ENCODE data around the gene BCL2L14. TPM values are rescaled to one million over a fixed set of nuclear protein-coding genes. Genes with fewer than 3 reads are reported as not detected.

Gene BCL2L14, protein sequence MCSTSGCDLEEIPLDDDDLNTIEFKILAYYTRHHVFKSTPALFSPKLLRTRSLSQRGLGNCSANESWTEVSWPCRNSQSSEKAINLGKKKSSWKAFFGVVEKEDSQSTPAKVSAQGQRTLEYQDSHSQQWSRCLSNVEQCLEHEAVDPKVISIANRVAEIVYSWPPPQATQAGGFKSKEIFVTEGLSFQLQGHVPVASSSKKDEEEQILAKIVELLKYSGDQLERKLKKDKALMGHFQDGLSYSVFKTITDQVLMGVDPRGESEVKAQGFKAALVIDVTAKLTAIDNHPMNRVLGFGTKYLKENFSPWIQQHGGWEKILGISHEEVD
- total RNA-seq (2014; rRNA removed; shearing (Covaris generic)): not detected in 2 replicates

DNA sequence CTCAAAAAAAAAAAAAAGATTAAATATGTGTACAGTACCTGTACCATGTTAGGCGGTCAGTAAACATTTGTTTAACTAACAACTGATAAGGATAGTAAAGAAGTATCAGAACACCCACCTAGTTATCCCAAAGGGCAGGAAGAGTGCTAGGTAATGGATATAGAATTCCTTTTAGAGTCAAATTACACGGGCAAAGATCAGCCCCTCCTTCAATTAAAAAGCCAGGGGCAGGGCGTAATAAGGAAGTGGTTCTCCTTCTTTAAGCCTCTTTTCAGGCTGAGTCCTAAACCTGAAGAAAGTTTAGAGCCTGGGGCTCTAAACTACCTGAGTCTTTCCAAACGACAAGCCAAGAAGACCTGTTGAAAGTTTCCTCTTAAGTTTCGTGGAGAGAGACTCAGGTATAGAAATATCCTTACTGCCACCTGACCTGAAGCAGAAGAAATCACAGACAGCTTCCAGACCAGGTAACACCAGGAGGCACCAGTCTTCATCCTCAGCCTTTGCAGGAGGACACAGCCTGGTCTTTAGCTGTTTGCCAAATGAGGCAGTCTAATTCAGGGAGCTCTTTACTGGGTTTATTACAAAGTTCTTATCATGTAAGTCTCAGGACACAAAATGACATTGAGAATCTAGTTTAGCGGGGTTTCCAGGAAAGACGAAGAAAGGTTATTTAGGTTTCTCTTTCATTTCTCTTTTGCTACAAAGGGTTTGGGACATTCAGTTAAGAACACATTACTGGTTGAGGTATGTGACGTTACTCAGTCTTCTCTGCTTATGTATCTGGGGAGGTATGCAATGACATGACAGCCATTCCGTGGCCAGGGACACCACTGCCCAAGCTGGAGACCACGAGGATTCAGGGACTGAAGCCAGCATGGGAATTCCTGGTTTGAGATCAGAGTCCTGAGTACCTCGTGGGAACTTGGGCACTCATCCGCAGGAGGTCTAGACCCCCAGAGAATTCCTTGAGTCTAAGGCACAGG is at the start of gene BCL2L14:
Gene BCL2L14 (plus strand): TSS at position 266 of the 983 bp plus-strand sequence. CDS start 8,367 bp downstream, outside the sequence.
- DNase-seq (ENCODE audit: low spot score): no peak

DNA sequence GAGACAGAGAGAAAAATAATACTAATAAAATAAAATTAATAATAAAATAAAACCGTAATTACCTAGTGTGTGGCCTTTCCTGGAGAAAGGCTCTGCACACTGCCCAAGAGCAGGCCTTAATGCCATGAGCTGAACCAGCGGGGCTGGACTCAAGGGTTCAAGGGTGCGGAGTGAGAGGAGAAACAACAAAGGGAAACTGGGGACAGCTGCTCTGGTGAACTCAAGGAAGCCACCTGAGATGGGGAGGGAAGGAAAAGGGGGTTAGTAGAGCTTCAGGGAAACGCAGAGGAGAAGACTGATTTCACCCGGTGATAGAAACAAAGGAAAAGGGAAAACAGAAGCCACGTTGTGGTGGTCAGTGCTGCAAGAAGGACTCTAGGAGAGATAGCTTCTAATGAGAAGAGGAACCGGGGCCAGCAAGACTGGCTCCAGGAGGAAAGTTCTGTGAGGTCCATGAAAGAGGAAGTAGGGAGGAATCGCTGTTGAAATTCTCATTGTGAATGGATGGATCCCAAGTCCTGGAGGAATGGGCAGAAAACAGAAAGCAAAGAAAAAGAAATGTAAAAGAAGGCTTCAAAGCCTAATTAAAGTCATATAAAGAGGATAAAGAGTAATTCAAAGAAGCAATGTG is 48.3 kb upstream of the BCL2L14 start:
- no peak for DNase-seq (ENCODE audit: low spot score)

DNA sequence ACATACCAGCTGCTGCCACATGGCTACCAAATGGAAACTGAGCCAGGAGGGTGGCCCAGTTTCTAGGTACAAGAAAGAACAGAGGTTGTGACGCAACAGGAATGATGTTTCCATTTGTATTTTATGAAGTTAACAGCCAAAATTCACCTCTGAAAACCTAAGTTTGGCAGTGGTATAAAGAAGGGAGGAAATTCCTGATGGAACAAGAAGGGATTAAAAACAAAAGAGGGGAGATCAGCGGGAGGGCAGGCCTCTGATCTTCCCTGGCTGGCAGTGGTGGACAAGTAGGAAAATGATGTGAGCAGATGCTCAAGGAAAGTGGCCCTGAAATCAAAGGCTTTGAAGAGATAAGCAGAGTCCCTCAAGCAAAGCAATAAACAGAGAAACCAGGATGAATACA is 47.3 kb upstream of the BCL2L14 start:
- DNase-seq (ENCODE audit: low spot score): no peak

DNA sequence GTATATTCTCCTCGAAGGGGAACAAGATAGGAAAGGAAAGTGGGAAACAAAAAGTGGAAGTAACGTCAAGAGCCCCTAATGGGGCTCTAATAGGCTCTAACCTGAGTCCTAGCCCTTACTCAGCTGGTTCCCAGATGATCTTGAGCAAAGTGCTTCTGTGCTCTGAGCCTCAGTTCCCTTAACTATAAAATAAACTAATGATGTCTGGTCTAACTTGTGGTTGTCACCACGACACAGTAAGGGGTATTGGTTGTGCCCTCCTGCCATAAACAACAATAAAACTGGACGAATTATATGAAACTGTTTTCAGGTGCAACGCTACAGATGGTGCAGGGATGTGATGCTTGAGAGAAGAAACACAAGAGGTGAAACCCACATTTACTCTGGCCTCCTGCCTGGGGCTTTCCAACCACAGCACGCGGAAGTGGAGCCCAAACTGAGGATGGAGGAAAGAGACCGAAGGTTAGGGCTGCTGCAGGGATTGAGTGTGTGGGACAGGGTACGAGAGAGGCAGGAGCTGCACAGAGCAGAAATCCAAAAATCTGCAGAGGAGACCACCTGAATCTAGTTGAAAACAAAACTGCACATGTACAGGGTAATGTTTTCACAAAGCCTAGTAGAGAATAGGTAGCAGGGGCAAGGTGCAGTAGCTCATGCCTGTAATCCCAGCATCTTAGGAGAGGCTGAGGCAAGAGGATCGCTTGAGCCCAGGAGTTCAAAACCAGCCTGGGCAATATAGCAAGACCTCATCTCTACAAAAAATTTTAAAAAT is 45.6 kb upstream of the BCL2L14 start:
- DNase-seq (ENCODE audit: low spot score): no peak

DNA sequence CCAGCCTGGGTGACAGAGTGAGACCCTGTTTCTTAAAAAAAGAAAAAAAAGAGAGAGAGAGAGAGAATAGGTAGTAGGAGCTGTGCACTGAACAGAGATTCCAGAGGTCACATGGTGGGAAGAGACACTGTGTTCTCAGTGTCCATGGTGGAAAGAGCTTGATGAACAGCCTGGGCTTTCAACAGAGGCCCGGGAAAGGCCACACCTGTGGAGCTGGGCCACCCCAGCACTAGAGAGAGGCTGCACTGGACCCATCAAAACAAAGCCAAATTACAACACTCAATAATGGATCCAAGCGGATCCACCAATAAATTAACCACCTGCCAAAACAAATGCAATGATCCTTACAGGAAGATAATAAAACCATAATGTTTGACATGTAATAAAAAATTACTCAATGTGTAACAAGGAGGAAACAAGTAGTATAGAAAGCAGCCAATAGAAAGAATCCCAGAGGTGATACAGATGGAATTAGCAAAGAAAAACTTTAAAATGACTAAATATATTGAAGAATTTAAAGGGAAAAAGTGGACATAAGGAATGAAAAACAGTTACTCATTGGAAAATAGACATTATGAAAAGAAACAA is 44.8 kb upstream of the BCL2L14 start:
- no peak for DNase-seq (ENCODE audit: low spot score)

DNA sequence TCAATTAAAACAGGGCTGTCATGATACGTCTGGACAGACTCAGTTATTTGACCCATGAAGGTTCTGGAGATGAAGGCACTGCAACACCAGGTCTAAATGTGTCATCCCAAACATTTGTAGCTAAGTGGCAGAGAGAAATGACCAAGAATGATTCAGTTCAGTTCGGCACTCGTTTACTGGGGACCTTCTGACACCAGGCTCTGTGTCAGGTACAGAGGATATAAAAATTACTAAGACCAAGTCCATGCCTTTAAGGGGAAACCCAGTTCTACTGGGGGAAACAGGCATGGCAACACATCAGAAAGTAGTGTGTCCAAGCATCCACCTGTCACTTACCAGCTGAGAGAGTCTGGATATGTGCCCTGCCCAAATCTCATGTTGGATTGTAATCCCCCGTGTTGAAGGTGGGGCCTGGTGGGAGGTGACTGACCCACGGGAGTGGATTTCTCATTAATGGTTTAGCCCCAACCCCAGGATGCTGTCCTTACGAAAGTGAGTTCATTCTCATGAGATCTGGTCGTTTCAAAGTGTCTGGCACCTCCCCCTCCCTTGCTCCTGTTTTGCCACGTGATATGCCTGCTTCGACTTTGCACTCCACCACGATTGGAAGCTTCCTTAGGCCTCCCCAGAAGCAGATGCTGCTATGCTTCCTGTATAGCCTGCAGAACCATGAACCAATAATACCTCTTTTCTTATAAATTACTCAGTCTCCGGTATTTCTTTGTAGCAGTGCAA is 41.9 kb upstream of the BCL2L14 start:
- DNase-seq (ENCODE audit: low spot score): no peak

DNA sequence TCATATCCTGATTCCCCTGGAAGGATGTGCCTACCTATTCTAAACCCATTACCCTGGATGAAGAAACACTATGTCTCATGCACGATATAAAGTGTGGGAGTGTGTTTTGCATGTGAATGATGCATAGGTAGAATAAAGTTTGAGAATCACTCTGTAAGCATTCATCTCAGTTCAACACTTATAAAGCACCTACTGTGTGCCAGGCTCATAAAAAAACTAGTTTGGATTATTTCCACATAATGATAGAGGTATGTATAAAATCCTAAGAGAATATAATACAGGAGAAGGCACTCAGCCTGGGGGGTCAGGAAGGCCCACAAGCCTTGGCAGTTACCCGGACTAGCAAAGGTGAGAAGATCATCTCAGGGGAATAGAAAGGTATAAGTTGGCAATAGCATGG is 41.1 kb upstream of the BCL2L14 start:
- no peak for DNase-seq (ENCODE audit: low spot score)

DNA sequence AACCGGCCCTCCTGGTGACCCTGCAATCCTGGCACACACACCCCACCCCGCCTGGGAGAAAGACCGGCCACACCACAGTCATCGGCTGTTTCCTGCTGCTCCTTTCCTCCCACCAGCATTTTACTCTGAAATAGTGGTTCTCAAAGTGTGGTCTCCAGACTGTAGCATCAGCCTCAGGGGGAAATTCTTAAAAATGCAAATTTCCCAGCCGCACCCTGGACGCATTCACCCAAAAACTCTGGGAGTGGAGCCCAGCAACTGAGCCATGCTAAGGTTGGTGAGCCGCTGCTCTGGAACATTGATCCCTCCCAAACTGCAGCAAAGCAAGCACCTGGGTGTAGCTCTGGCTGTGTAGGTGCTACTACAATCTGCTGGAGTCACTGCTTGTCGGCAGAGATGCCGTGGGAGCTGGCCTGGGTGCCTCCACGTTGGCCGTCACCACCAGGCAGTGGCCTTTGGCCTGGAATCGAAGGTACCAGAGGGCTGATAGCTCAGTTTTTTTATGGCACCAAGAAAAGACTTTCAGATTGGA is 38.4 kb upstream of the BCL2L14 start:
- no peak for DNase-seq (ENCODE audit: low spot score)

DNA sequence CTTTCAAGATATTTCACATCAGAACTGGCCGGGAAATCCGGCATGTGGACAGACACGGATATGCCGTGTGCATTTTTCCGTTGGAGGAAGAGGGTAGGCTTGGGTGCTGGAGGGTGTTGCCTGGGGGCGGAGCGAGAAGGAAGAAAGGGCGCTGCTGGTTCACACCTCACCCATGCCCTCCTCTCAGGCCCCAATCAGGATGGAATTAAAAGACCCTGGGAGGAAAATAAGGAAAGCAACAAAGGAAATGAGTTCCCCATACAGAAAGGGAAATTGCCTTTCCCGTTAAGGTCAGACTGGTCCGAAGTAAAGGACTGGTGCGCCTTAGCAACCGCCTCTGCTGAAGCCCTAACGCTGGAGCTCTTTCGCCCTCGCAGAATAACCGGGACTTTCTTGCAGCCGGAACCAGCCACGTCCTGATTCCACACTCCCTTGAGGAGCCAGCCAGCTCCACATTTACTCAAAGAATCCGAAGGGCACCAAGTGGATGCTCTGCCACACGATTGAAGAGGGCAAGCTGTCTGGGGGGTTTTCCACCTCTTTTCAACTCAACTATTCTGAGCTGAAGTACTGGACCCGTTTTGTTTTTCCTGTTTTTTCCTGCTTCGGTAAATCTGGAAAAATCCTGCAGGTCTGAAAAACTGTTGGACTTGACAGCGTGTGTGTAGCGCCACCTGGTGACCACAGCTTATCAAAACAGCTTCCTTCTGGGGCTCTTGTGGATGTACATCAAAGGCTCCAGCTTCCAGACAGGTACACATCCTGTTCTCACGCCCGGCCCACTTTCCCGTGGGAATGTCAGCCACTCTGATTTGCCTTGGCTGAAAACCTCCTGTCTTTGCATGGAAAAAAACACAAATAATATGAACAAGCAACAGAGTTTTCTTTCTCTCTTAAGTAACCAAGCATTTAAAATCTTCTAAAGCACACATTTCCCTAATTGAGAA is 37.6 kb upstream of the BCL2L14 start:
- peak; percentile 80 for DNase-seq (ENCODE audit: low spot score)

DNA sequence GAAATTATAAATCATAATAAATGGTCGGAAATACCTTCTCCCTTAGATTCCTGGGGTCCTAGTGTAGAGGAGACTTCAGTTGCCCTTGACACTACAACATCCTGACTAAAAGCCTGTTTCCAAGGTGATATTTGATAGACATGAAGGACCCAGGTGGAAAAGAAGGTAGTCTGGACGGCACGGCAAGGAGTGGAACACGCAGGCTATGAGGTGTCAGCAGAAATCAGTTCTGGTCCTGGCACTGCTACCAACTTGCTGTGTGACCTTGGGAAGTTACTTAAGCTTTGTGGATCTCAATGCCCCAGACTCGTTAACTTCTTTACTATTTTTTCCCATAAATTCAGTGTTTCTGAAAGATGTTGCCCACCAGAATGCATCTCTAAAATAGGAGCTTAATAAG is 36.9 kb upstream of the BCL2L14 start:
- DNase-seq (ENCODE audit: low spot score): no peak

DNA sequence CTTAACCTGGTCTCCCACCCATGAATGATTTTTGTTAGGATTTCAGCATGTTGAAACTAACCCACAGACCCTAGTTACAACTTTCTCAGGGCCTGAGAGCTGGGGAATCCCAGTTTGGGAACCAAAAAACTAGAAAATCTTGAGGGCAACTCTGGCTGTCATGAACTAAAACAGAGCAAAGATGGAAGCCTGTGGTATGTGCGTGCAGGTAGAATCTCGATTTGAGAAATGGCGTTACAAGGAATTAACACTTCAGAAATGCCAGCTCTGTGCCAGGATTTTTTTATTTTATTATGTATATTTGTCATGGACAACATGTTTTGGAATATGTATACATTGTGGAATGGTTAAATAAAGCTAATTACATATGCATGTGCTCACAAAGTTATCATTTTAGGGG is 36.4 kb upstream of the BCL2L14 start:
- DNase-seq (ENCODE audit: low spot score): no peak

DNA sequence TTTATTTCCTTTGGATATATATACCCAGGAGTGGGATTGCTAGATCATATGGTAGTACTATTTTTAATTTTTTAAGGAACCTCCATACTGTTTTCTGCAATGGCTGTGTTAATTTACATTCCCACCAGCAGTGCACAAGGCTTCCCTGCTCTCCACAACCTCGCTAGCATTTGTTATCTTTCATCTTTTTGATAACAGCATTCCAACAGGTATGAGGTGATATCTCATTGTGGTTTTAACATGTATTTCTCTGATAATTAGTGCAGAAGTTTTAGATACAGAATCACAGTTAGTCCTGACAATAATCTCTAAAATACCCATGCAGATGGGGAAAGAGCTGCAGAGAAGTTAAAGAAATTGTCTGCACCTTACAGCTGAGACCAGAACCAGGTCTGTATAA is 35.5 kb upstream of the BCL2L14 start:
- DNase-seq (ENCODE audit: low spot score): no peak

DNA sequence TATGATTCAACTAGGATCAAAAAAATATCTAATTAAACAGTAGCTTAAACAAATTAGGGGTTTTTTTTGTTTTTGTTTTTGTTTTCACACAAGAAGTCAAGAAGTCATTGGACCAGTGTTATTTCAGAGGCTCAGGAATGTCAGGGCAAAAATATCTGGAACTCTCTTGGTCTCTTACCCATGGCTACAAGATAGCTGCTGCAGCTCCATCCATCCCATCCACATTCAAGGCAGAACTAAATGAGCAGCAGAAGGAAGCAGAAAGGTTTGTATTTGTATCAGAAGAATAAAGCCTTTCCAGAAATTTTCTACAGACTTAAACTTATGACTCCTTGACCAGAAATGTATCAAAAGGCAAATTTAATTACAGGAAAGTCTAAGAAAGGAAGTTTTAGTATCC is 33.8 kb upstream of the BCL2L14 start:
- DNase-seq (ENCODE audit: low spot score): no peak

DNA sequence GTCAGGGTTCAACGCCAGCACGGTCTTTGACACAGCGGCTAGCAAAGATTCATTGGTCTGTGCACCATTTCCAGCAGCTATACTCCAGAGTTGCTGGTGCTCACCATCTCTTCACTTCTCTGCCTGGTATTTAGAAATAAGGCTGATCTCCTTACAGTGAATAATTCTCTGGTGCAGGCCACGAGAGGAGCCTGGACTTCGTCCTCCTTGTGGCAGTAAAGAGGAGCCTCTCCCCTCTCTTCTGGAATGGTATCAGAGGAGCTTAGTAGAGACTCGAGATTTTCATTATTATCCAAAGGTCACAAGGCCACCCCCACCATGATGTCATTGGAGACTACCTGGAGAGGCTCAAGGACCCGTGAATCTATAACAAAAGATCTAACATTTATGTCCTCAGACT is 30.8 kb upstream of the BCL2L14 start:
- DNase-seq (ENCODE audit: low spot score): no peak

DNA sequence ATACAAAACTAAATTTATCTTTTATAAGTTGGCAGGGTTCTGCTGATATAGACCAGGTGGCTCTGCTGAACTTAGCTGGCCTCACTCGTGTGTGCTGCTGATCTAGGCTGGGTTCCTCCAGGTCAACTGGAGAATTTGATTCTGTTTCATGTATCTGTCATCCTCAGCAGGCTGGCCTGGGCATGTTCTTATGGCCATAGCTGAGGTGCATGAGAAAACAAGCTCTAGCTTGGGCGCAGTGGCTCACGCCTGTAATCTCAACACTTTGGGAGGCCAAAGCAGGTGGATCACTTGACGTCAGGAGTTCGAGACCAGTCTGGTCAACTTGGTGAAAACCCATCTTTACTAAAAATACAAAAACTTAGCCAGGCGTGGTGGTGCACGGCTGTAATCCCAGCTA is 24.3 kb upstream of the BCL2L14 start:
- no peak for DNase-seq (ENCODE audit: low spot score)

DNA sequence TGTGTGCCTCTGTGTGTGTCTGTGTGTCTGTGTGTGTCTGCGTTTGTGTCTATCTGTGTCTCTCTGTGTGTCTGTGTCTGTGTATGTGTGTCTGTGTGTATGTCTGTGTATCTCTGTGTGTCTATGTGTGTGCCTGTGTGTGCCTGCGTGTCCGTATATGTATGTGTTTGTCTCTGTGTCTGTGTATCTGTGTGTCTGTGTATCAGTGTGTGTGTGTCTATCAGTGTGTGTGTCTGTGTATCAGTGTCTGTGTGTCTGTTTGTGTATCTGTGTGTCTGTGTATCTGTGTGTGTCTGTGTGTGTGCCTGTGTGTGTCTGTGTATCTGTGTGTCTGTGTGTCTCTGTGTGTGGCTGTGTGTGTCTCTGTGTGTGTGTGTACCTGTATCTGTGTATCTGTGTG is 23.1 kb upstream of the BCL2L14 start:
- DNase-seq (ENCODE audit: low spot score): no peak

DNA sequence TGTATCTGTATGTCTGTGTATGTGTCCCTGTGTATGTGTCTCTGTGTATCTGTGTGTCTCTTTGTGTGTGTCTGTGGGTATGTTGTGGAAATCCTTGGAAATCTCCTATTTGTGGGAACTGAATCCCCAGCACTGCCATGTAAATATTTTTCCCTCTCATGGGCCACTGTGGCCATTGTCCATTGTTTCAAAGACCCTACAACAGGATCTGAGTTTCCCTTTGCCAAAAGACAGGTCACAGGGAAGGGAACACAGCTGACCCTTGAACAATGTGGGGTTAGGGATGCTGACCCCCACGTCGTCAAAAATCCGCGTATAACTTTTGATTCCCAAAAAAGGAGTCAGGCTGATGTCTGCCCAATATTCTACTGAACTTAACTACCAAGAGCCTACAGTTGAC is 22.5 kb upstream of the BCL2L14 start:
- no peak for DNase-seq (ENCODE audit: low spot score)

DNA sequence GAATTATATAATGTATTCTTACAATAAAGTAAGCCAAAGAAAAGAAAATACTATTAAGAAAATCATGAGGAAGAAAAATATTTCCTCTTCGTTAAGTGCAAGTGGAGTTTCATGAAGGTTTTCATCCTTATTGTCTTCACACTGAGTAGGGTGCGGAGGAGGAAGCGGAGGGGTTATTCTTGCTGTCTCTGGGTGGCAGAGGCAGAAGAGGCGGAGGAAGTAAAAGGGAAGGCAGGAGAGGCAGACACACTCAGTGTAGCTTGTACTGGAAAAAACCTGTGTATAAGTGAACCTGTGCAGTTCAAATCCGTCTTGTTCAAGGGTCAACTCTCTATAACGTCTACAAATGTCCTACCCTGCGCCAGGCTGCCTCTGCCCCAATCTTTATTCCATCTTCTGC is 22.0 kb upstream of the BCL2L14 start:
- DNase-seq (ENCODE audit: low spot score): no peak

DNA sequence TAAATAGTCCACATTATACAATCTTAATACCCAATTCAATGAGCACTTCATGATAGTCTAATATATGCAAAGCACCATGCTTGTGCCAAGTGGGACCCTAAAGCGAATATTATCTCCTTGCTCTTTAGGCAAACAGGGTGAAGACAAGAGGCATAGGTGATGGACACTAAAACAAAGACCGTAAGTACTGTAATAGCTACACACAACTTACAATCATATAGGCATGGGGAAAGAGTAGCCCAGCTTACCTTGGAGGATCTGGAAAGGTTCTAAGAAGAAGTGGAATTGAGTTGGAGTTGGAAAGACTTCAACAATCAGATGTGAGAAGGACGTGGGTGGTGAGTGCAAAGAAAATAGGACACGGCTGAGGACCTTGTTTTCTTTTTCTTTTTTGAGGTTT is 19.1 kb upstream of the BCL2L14 start:
- DNase-seq (ENCODE audit: low spot score): no peak

Data from H4 (cell line).